ENCODE measurements around the gene CALHM4.

DNA sequence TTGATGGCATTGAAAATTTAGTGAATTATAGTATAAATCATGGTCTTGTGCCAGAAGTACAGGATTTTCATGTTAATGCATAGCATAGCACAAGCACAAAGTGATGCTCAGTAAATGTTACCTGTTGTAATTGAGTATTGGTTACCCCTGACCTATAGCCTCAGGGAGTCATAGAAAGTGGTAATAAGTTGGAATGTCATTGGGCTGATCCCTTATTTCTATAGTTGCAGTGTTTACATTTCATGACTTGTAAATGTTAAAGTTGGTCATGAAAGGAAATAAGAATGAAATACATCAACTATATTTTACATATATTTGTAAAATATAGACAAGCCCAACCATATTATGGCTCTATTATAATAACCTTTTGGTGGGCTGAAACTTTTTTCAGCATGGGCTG is 24.8 kb downstream of the CALHM4 start:
- TF ChIP-seq POLR2AphosphoS5 (IDR thresholded peaks at IDR 0.05; ENCODE audit: low read depth, low read length) (no peak), TAF1 (IDR thresholded peaks at IDR 0.05; ENCODE audit: low read depth, low read length) (no peak)
